ENCODE data around the gene C14orf39. TPM values are rescaled to one million over a fixed set of nuclear protein-coding genes. Genes with fewer than 3 reads are reported as not detected.

Gene C14orf39
- total and polyA plus RNA-seq, 11 donors: not detected

- intact Hi-C loops (cut with DNase I): no loop called here
- Histone ChIP-seq H3K36me3 (no peaks in the 10 kb centered on the region), H3K4me1 (peaks cover 0 to 33% (median 17%) of the 10 kb centered on the region in 12 donors), H3K4me3 (no peak overlapping the region), H3K27me3 (peaks cover 45 to 100% (median 79%) of the 10 kb centered on the region in 9 donors), H3K27ac (no peak overlapping the region), H3K9me3 (no peaks in the 10 kb centered on the region)
- TF ChIP-seq CTCF (IDR thresholded peaks at IDR 0.05) (no peak), POLR2A (IDR thresholded peaks at IDR 0.05) (no peak)
- ATAC-seq (no peak), DNase-seq (no peak)
- WGBS, 4 donors: 2 to 6% (median 5%) methylated on average over 7 of the region's 7 CpGs
Observed at GRCh38 chr14:60506010-60506409, 20.1 kb upstream of the C14orf39 start.

- H3K4me3 ChIP-seq: no peak overlapping the region
- DNase-seq: no peak
- peaks cover 40 to 100% (median 79%) of the 10 kb centered on the region in 9 donors for H3K27me3 ChIP-seq
- peaks cover 0 to 27% (median 12%) of the 10 kb centered on the region in 12 donors for H3K4me1 ChIP-seq
- ATAC-seq: no peak
- no peak for TF ChIP-seq POLR2A (IDR thresholded peaks at IDR 0.05)
- TF ChIP-seq CTCF (IDR thresholded peaks at IDR 0.05): no peak
- no peaks in the 10 kb centered on the region for H3K36me3 ChIP-seq
- 8 to 16% (median 10%) methylated on average over 2 of the region's 2 CpGs for WGBS, 4 donors
- H3K27ac ChIP-seq: no peak overlapping the region
- no peaks in the 10 kb centered on the region for H3K9me3 ChIP-seq
- intact Hi-C loops (cut with DNase I): no loop called here
Observed at GRCh38 chr14:60505448-60505847, 19.6 kb upstream of the C14orf39 start.

- no peak overlapping the region for H3K27ac ChIP-seq
- H3K9me3 ChIP-seq: no peaks in the 10 kb centered on the region
- TF ChIP-seq POLR2A (IDR thresholded peaks at IDR 0.05) (no peak), CTCF (IDR thresholded peaks at IDR 0.05) (no peak)
- no peaks in the 10 kb centered on the region for H3K36me3 ChIP-seq
- H3K27me3 ChIP-seq: peaks cover 13 to 93% (median 60%) of the 10 kb centered on the region in 9 donors
- H3K4me1 ChIP-seq: peaks cover 0 to 8% (median 0%) of the 10 kb centered on the region in 12 donors
- intact Hi-C loops (cut with DNase I): no loop called here
- ATAC-seq (no peak), DNase-seq (no peak)
- no peak overlapping the region for H3K4me3 ChIP-seq
Observed at GRCh38 chr14:60502541-60502940, 16.7 kb upstream of the C14orf39 start.

- Histone ChIP-seq H3K4me1 (no peaks in the 10 kb centered on the region), H3K27ac (no peak overlapping the region), H3K4me3 (no peak overlapping the region), H3K9me3 (no peaks in the 10 kb centered on the region), H3K36me3 (no peaks in the 10 kb centered on the region), H3K27me3 (peaks cover 0 to 75% (median 12%) of the 10 kb centered on the region in 9 donors)
- DNase-seq (no peak), ATAC-seq (no peak)
- intact Hi-C loops (cut with DNase I): no loop called here
- TF ChIP-seq POLR2A (IDR thresholded peaks at IDR 0.05): no peak
- TF ChIP-seq CTCF (IDR thresholded peaks at IDR 0.05): no peak
- WGBS, 4 donors: 36 to 67% (median 54%) methylated on average over 1 of the region's 1 CpG
Observed at GRCh38 chr14:60495946-60496345, 10.1 kb upstream of the C14orf39 start.
